HT1080 (cell line): ENCODE measurements around the gene CLDN8. TPM values are rescaled to one million over a fixed set of nuclear protein-coding genes. Genes with fewer than 3 reads are reported as not detected.

Experiments used
- DNase-seq: peaks from one replicate; pipeline ENCODE4 v3.0.0-alpha.2; 2015; ENCODE audit warnings: low read depth
- total RNA-seq: library from RNA; depleted of rRNA; stranded (reverse); fragments of >200 nt; shearing (Covaris generic); gene quantifications from 2 replicates; pipeline ENCODE4 v1.2.3, GENCODE V29; 2014; rRNA removed

Gene CLDN8
- total RNA-seq, 1 experiment from 2014 or later = not detected

GRCh38 chr21:30206551-30207251, 9.2 kb downstream of the CLDN8 start:
- peak; percentile 46 for DNase-seq

DNA sequence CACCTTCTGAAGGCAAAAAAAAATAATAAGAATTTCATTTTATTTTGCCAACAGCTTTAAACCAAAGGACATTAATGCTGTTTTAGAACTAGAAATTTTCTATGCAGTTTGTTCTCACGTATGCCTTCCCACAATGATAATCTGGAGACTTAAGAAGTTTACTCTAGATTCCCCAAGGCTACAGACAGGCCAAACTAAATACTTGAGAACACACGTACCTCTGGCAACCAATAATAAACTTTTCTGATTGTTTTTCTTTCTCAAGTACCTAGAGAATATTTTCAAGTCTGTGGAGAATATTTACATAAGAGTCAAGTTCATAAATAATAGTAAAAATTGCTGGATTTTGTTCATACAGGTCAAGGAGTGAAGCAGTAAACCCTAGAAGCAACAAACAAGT, 15.9 kb downstream of the CLDN8 start:
- DNase-seq = no peak

DNA sequence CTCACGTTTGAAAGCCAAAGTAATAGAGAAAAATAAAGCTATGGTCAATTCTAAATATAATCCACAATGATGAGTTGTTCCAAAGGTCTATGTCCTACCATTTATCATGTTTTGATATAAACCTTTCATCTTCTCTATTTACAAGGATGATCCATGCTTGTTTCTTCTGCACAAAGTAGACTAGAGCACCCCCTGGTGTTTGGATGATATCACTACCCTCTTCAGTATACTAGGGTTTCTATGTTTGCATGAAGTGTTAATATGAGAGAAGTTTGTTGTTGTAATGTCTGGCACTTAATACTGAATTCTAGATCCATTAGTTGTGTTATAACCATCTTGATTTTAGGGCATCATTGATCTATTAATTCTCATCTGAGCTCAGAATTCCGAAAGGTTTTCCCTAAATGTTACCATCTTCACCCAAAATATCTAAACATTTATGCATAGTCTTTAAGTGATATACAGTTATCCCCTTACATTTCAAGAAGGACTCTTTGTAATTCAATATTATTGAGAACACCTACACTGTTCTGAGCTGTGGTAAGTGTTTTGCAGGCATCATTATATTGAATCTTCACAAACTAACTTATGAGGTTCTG, 21.1 kb downstream of the CLDN8 start:
- peak; percentile 24 for DNase-seq

DNA sequence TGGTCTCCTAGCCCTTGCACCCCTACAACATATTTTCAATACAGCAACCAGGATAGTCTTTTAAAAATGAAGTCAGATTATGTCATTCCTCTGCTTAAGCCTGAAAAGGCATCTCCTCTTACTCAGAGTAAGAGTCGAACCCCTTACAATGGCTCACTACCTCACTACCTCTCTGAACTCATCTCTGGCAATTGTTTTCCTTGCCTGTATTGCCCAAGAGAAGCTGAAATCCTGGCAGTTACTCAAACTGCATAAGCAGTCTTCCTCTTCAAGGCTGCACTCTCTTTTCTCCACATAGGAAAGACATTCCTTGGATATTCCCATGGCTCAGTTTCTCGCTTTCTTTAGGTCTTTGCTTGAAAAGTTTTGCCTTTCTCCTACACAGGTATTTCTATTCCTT, 22.7 kb downstream of the CLDN8 start:
- no peak for DNase-seq

DNA sequence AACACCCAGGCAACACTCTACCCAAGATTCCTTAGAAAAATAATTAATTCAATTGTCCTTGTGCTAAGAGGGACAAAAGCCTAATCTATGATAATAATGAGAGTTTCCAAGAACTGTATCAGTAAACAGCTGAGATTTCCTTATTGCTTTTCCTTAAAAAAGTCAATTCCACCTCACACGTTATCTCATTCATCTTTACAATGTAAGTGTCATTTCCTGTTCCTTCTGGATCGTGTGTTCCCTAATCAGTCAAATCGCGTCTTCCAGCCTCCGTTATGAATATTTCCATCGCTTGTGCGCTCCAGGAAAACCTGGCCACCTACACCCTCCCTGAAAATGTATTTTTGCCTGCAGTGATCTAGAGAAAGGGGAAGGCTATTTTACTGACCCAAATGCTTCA, 25.3 kb downstream of the CLDN8 start:
- DNase-seq = no peak

GRCh38 chr21:30189773-30190172, 26.1 kb downstream of the CLDN8 start:
- DNase-seq = no peak

DNA sequence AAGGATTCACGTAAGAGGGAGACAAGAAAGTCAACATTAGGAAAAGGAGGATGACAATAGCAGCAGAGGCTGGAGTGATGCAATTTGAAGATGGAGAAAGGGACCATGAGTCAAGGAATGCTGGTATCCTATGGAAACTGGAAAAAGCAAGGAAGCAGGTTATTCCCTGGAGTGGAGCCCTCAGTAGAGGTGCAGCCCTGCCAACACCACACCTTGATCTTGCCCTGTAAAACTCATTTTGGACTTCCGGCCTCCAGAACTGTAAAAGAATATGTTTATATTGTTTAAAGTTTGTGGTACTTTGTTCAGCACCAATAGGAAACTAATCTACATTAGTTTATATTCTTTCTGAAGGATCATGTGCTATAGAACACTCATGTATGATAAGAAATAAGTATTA, 29.7 kb downstream of the CLDN8 start:
- DNase-seq = no peak

GRCh38 chr21:30168086-30168485, 47.8 kb downstream of the CLDN8 start:
- peak; percentile 37 for DNase-seq

DNA sequence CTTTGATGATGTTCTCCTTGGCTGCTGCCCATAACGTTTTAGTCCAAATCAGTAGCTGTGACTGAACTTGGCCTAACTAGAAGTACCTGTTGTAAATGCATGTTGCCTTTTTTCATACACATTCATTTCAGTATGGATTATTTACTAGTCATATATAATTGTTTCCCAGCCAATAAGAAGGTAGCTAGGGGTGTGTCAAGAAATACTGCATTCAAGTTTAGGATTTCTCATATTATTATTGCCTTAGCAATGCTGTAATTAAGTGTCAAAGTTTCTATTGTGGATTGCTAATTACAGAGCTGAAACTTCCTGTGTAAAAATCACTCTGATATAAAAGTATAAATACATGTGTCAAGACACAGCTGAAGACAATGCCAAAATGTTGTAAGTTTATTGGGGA, 49.2 kb downstream of the CLDN8 start, which contains the start of gene CLDN17:
CLDN17 (minus strand) TSS at position 101 of the 400 bp plus-strand sequence. CDS start 188 bp downstream, outside the sequence.
- DNase-seq = no peak

- no peak for DNase-seq
Measured at GRCh38 chr21:30166171-30166570, 49.7 kb downstream of the CLDN8 start.

DNA sequence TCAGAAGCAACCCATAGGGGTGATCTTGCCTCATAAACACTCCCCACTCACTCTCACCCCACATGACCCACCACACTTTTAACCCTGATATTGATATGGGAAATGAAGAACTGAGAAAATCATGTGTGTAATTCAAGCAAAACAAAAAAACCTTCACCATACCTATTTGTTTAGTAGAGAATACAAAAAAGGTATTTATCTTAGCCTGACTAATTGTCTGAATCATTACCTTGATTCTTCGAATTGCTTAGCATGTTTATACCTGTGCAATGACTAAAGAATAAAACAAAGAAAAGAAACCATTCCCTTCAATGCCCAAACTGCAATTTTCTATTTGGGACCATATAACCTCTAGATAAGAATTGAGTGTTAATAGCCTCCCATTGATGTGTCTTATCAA, 51.1 kb downstream of the CLDN8 start:
- no peak for DNase-seq

Other genes with a start within 250 kb of the CLDN8 start
- gene CLDN17, start 49.3 kb downstream of the CLDN8 start, total RNA-seq = not detected in 2 replicates
- gene KRTAP24-1, start 66.9 kb upstream of the CLDN8 start, total RNA-seq = not detected in 2 replicates
- not detected in 2 replicates for gene KRTAP25-1, start 73.4 kb upstream of the CLDN8 start, total RNA-seq
- not detected in 2 replicates for gene KRTAP26-1, start 104.2 kb upstream of the CLDN8 start, total RNA-seq
- gene KRTAP27-1, start 121.6 kb upstream of the CLDN8 start, total RNA-seq = not detected in 2 replicates
- not detected in 2 replicates for gene KRTAP23-1, start 132.5 kb upstream of the CLDN8 start, total RNA-seq
- gene KRTAP13-2, start 156.2 kb upstream of the CLDN8 start, total RNA-seq = not detected in 2 replicates
- not detected in 2 replicates for gene KRTAP13-1, start 179.9 kb upstream of the CLDN8 start, total RNA-seq
- not detected in 2 replicates for gene KRTAP13-3, start 209.8 kb upstream of the CLDN8 start, total RNA-seq
- gene KRTAP13-4, start 214.1 kb upstream of the CLDN8 start, total RNA-seq = not detected in 2 replicates
- gene KRTAP15-1, start 224.2 kb upstream of the CLDN8 start, total RNA-seq = not detected in 2 replicates